PC-3 (cell line): ENCODE results near the gene FOXN3.

Source experiments
- EZH2 ChIP-seq: fragments of 300-600 bp; sonication (generic); IDR thresholded peaks from one replicate; pipeline ENCODE4 v1.6.1; 2017; ENCODE audit warnings: antibody characterized with exemption, mild to moderate bottlenecking, low read length; ENCODE audit not compliant: unreplicated experiment
- TF ChIP-seq, protein P1 (sequence below): fragments of 300-600 bp; sonication (generic); conservative IDR thresholded peaks from 2 replicates; pipeline ENCODE4 v1.5.1; 2017; ENCODE audit warnings: antibody characterized with exemption, low read depth, mild to moderate bottlenecking, low read length

DNA sequence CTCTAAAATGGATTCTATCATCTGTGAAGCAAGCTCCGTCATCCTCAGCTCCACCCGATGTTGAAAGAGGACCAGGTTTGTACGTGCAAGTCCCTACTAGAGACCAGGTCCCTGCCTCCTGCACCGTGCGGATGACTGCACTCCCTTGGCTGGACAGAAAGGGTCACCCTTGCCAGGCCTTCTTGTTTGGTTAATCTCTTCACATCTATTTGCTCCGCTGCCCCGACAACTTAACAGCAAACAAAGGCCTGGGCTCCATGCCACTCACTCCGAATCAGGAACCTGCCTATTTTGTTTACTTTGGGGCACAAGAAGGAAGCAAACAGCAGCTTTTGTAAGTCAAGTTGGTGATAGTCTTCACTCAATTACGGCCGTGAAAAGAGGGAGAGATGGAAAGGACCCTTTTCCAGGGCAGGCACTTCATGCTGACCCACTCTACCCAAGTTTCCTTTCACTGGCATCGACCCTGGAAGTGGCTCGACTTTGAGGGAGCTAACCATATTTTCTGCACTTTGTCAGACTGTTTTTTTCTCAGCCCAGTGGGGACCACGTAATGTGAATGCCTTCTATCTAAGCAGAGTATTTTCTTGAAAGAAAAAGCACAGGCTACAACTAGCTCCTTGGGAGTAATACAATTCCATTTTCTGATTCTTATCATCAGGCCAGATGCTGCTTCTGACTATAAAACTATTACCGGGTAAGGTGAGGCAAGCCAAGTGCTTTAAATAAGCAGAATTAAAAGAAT, 202.6 kb downstream of the FOXN3 start:
- TF ChIP-seq, protein P1, sequence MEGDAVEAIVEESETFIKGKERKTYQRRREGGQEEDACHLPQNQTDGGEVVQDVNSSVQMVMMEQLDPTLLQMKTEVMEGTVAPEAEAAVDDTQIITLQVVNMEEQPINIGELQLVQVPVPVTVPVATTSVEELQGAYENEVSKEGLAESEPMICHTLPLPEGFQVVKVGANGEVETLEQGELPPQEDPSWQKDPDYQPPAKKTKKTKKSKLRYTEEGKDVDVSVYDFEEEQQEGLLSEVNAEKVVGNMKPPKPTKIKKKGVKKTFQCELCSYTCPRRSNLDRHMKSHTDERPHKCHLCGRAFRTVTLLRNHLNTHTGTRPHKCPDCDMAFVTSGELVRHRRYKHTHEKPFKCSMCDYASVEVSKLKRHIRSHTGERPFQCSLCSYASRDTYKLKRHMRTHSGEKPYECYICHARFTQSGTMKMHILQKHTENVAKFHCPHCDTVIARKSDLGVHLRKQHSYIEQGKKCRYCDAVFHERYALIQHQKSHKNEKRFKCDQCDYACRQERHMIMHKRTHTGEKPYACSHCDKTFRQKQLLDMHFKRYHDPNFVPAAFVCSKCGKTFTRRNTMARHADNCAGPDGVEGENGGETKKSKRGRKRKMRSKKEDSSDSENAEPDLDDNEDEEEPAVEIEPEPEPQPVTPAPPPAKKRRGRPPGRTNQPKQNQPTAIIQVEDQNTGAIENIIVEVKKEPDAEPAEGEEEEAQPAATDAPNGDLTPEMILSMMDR, result peak; percentile 39; the same call in 1 of the 2 replicates
- no peak for TF ChIP-seq EZH2
